ENCODE data around the gene PVALB.

The PVALB gene

DNA sequence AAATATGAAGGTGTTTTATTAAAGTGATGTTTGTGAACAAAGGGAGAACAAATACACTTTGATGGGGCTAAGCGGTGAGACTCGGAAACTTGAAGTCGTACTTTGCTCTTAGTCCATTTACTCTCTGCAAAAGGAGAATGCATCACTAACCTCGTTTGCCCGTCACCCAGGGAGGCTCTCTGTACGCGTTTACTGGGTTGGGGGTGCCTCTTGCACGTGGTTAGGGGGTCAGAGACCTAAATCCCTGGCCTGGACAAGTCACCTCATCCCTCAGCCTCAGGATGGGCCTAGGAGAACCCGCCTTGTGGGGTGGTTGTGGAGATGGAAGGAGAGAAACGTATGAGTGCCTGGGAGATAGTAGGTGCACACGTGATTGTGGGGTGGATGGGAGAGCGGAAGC lies 40.1 kb downstream of the PVALB start:
- Histone ChIP-seq H4K8ac (ENCODE audit: low read depth, low read length) (peak overlapping the region; percentile 14), H3K4me3 (ENCODE audit: low read depth, low read length) (no peak overlapping the region), H3K14ac (ENCODE audit: low read length) (no peak overlapping the region), H3K9ac (ENCODE audit: low read length) (no peak overlapping the region), H3K4ac (ENCODE audit: low read depth, low read length) (no peak overlapping the region), H3K79me2 (ENCODE audit: control insufficient read depth, insufficient read depth, low read length, poor library complexity) (no peaks in the 10 kb centered on the region), H3K4me1 (ENCODE audit: control insufficient read depth in 1 of 2, insufficient read depth in 2 of 2, low read length in 2 of 2) (peaks cover 2 to 4% of the 10 kb centered on the region in 2 experiments), H4K12ac (ENCODE audit: low read depth, low read length) (peak overlapping the region; percentile 21), H2BK12ac (ENCODE audit: low read length) (no peak overlapping the region), H3K79me1 (ENCODE audit: low read length) (peaks cover 2% of the 10 kb centered on the region), H3K4me2 (ENCODE audit: low read length) (peak overlapping the region; percentile 68), H2AFZ (ENCODE audit: insufficient read depth, low read length, poor library complexity) (peak overlapping the region; percentile 21), H3K27me3 (ENCODE audit: insufficient read depth, low read length) (no peaks in the 10 kb centered on the region), H3K36me3 (ENCODE audit: control insufficient read depth in 1 of 2, insufficient read depth in 2 of 2, low read length in 2 of 2) (no peaks in the 10 kb centered on the region), H2BK5ac (ENCODE audit: low read depth, low read length, poor library complexity) (no peak overlapping the region), H2AK5ac (ENCODE audit: low read length) (no peak overlapping the region), H3K9me3 (ENCODE audit: insufficient read depth, low read depth, low read length) (peaks cover 7% of the 10 kb centered on the region), H3K27ac (ENCODE audit: low read depth, low read length) (no peak overlapping the region), H4K91ac (ENCODE audit: low read depth, low read length) (no peak overlapping the region), H3K18ac (ENCODE audit: low read length) (no peak overlapping the region), H2BK120ac (ENCODE audit: insufficient read depth, low read length, poor library complexity) (no peak overlapping the region), H3K23ac (ENCODE audit: low read length) (no peak overlapping the region)
- DNase-seq = no peak
- no CpG with 5 or more reads among the region's 12 CpGs for WGBS (ENCODE audit: extremely low coverage, insufficient coverage, insufficient read length)

DNA sequence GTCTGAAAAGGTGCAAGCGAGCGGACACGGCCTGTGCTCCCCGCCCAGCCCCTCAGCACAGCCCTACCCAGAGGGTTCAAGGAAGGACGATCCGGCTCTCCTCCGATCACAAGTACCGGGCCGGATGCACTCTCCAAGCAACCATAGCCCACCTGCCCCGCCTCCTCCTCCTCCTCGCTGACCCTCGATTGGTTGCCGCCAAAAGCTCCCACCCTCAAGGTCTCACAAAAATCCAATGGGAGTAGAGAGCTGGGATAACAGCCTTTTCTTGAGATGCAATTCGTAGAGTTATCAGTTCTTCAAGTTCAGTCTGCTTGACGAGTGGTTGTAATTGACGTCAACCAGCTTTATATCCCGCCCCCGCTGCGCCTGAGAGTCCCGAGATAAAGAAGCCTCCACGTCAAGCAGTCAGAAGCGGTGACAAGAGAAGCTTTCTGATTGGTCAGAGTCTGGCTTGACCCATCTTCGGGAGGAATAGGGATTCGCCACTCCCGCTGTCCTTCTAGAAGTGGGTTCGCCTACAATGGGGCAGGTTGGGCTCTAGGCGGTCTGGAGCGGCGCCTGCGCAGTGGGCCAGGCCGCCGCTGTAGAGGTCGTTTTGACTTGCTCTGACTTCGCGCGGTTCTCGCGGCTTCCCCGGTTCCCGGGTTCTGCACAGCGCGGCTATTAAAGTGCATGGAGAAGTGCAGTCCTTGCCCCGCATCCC lies 40.7 kb downstream of the PVALB start, which contains the start of gene IFT27:
Gene IFT27 (minus strand): TSS at position 156 of the 706 bp plus-strand sequence. CDS start 412 bp downstream, outside the sequence.
- Histone ChIP-seq H3K4me1 (ENCODE audit: control insufficient read depth in 1 of 2, insufficient read depth in 2 of 2, low read length in 2 of 2) (peaks cover 2 to 4% of the 10 kb centered on the region in 2 experiments), H2AFZ (ENCODE audit: insufficient read depth, low read length, poor library complexity) (peak within 1 kb of the TSS; percentile 95), H2BK12ac (ENCODE audit: low read length) (no peak within 1 kb of the TSS), H3K9ac (ENCODE audit: low read length) (peak within 1 kb of the TSS; percentile 82), H3K4me2 (ENCODE audit: low read length) (peak within 1 kb of the TSS; percentile 68), H3K36me3 (ENCODE audit: control insufficient read depth in 1 of 2, insufficient read depth in 2 of 2, low read length in 2 of 2) (no peaks in the 10 kb centered on the region), H2AK5ac (ENCODE audit: low read length) (peak within 1 kb of the TSS; percentile 75), H2BK5ac (ENCODE audit: low read depth, low read length, poor library complexity) (no peak within 1 kb of the TSS), H3K18ac (ENCODE audit: low read length) (peak within 1 kb of the TSS; percentile 63), H4K91ac (ENCODE audit: low read depth, low read length) (peak within 1 kb of the TSS; percentile 71), H3K9me3 (ENCODE audit: insufficient read depth, low read depth, low read length) (peaks cover 7% of the 10 kb centered on the region), H3K79me1 (ENCODE audit: low read length) (peaks cover 2% of the 10 kb centered on the region), H3K27ac (ENCODE audit: low read depth, low read length) (no peak within 1 kb of the TSS), H3K4me3 (ENCODE audit: low read depth, low read length) (peak within 1 kb of the TSS; percentile 92), H4K12ac (ENCODE audit: low read depth, low read length) (peak within 1 kb of the TSS; percentile 58), H3K23ac (ENCODE audit: low read length) (no peak within 1 kb of the TSS), H2BK120ac (ENCODE audit: insufficient read depth, low read length, poor library complexity) (peak within 1 kb of the TSS; percentile 15), H3K27me3 (ENCODE audit: insufficient read depth, low read length) (no peaks in the 10 kb centered on the region), H3K14ac (ENCODE audit: low read length) (peak within 1 kb of the TSS; percentile 88), H4K8ac (ENCODE audit: low read depth, low read length) (peak within 1 kb of the TSS; percentile 93), H3K4ac (ENCODE audit: low read depth, low read length) (peak within 1 kb of the TSS; percentile 61), H3K79me2 (ENCODE audit: control insufficient read depth, insufficient read depth, low read length, poor library complexity) (no peaks in the 10 kb centered on the region)
- no CpG with 5 or more reads among the region's 43 CpGs for WGBS (ENCODE audit: extremely low coverage, insufficient coverage, insufficient read length)
- DNase-seq = peak; percentile 100

DNA sequence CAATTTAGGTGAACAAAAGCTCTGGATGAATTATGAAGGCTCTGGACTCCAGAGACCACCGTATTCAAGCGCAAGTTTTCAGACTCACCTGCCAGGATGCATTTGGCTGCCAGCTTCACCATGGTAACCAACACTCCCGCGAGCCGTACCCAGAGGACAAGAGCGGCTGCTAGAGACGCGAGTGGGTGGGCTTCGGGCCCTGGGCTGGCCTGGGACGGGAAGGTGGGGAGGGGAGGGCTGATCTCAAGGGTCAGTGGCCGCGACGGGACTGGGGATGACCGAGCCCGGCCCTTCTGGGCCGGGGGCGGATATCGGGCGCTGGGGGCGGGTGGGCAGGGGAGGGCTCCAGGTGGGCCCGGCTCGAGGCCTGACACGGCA lies 41.3 kb downstream of the PVALB start:
- no peaks in the 10 kb centered on the region for H3K36me3 ChIP-seq (ENCODE audit: control insufficient read depth in 1 of 2, insufficient read depth in 2 of 2, low read length in 2 of 2)
- no peak overlapping the region for H3K27ac ChIP-seq (ENCODE audit: low read depth, low read length)
- H4K8ac ChIP-seq (ENCODE audit: low read depth, low read length) = peak overlapping the region; percentile 93
- no peak overlapping the region for H3K23ac ChIP-seq (ENCODE audit: low read length)
- peaks cover 2% of the 10 kb centered on the region for H3K79me1 ChIP-seq (ENCODE audit: low read length)
- peak overlapping the region; percentile 67 for H3K4me2 ChIP-seq (ENCODE audit: low read length)
- H3K18ac ChIP-seq (ENCODE audit: low read length) = peak overlapping the region; percentile 63
- H2AK5ac ChIP-seq (ENCODE audit: low read length) = peak overlapping the region; percentile 75
- peaks cover 2 to 4% of the 10 kb centered on the region in 2 experiments for H3K4me1 ChIP-seq (ENCODE audit: control insufficient read depth in 1 of 2, insufficient read depth in 2 of 2, low read length in 2 of 2)
- H2AFZ ChIP-seq (ENCODE audit: insufficient read depth, low read length, poor library complexity) = peak overlapping the region; percentile 95
- H2BK12ac ChIP-seq (ENCODE audit: low read length) = no peak overlapping the region
- whole genome bisulfite sequencing (ENCODE audit: extremely low coverage, insufficient coverage, insufficient read length) = no CpG with 5 or more reads among the region's 23 CpGs
- peak overlapping the region; percentile 88 for H3K14ac ChIP-seq (ENCODE audit: low read length)
- peak overlapping the region; percentile 15 for H2BK120ac ChIP-seq (ENCODE audit: insufficient read depth, low read length, poor library complexity)
- H3K79me2 ChIP-seq (ENCODE audit: control insufficient read depth, insufficient read depth, low read length, poor library complexity) = no peaks in the 10 kb centered on the region
- H4K91ac ChIP-seq (ENCODE audit: low read depth, low read length) = peak overlapping the region; percentile 71
- no peak overlapping the region for H2BK5ac ChIP-seq (ENCODE audit: low read depth, low read length, poor library complexity)
- peak overlapping the region; percentile 61 for H3K4ac ChIP-seq (ENCODE audit: low read depth, low read length)
- H4K12ac ChIP-seq (ENCODE audit: low read depth, low read length) = peak overlapping the region; percentile 58
- H3K4me3 ChIP-seq (ENCODE audit: low read depth, low read length) = peak overlapping the region; percentile 92
- H3K9ac ChIP-seq (ENCODE audit: low read length) = peak overlapping the region; percentile 82
- H3K27me3 ChIP-seq (ENCODE audit: insufficient read depth, low read length) = no peaks in the 10 kb centered on the region
- H3K9me3 ChIP-seq (ENCODE audit: insufficient read depth, low read depth, low read length) = peaks cover 7% of the 10 kb centered on the region
- DNase-seq = peak in 1 of 2 donors; percentile 17

GRCh38 chr22:36773935-36774334 lies 42.9 kb downstream of the PVALB start:
- Histone ChIP-seq H3K14ac (ENCODE audit: low read length) (no peak overlapping the region), H3K4me1 (ENCODE audit: control insufficient read depth in 1 of 2, insufficient read depth in 2 of 2, low read length in 2 of 2) (peaks cover 2 to 4% of the 10 kb centered on the region in 2 experiments), H3K9ac (ENCODE audit: low read length) (no peak overlapping the region), H2BK5ac (ENCODE audit: low read depth, low read length, poor library complexity) (no peak overlapping the region), H4K8ac (ENCODE audit: low read depth, low read length) (no peak overlapping the region), H3K4me3 (ENCODE audit: low read depth, low read length) (no peak overlapping the region), H3K79me2 (ENCODE audit: control insufficient read depth, insufficient read depth, low read length, poor library complexity) (no peaks in the 10 kb centered on the region), H2BK120ac (ENCODE audit: insufficient read depth, low read length, poor library complexity) (no peak overlapping the region), H3K4ac (ENCODE audit: low read depth, low read length) (no peak overlapping the region), H3K9me3 (ENCODE audit: insufficient read depth, low read depth, low read length) (peaks cover 7% of the 10 kb centered on the region), H3K18ac (ENCODE audit: low read length) (no peak overlapping the region), H3K79me1 (ENCODE audit: low read length) (peaks cover 2% of the 10 kb centered on the region), H3K27ac (ENCODE audit: low read depth, low read length) (no peak overlapping the region), H3K23ac (ENCODE audit: low read length) (no peak overlapping the region), H3K27me3 (ENCODE audit: insufficient read depth, low read length) (no peaks in the 10 kb centered on the region), H3K4me2 (ENCODE audit: low read length) (no peak overlapping the region), H2BK12ac (ENCODE audit: low read length) (no peak overlapping the region), H3K36me3 (ENCODE audit: control insufficient read depth in 1 of 2, insufficient read depth in 2 of 2, low read length in 2 of 2) (no peaks in the 10 kb centered on the region), H4K91ac (ENCODE audit: low read depth, low read length) (no peak overlapping the region), H2AFZ (ENCODE audit: insufficient read depth, low read length, poor library complexity) (no peak overlapping the region), H2AK5ac (ENCODE audit: low read length) (no peak overlapping the region), H4K12ac (ENCODE audit: low read depth, low read length) (no peak overlapping the region)
- DNase-seq = peak in 1 of 2 donors; percentile 41
- no CpG with 5 or more reads among the region's 3 CpGs for WGBS (ENCODE audit: extremely low coverage, insufficient coverage, insufficient read length)

Measured in trophoblast cell (in vitro differentiated cells and primary cell).